Kidney (tissue), 14 donors: ENCODE measurements around the gene SLC10A6. TPM values are rescaled to one million over a fixed set of nuclear protein-coding genes. Genes with fewer than 3 reads are reported as not detected.

Experiments
- DNase-seq, 5 donors: peaks; one replicate each; pipeline ENCODE4 v3.0.0-alpha.2; 2013 to 2020
- FAIRE-seq: peaks from 2 replicates; lab custom pipeline; 2012; peaks lifted over from hg19 to GRCh38; lab: Jason Lieb, UNC
- H3K27ac ChIP-seq, 2 donors: one replicate each; pipeline ENCODE4 v1.7.0; 2013; ENCODE audit warnings: low read depth in 2 of 2, low read length in 2 of 2, inconsistent platforms in 1 of 2
- H3K27me3 ChIP-seq: one replicate; pipeline ENCODE4 v1.7.1; 2013; ENCODE audit warnings: low read length, inconsistent platforms; ENCODE audit not compliant: control insufficient read depth, insufficient read depth
- H3K36me3 ChIP-seq, 3 donors: one replicate each; pipeline versions ENCODE4 v1.7.0 to v1.7.1; 2013; ENCODE audit warnings: low read length in 3 of 3, control low read depth in 1 of 3, inconsistent platforms in 1 of 3; ENCODE audit not compliant: insufficient read depth in 3 of 3, control insufficient read depth in 2 of 3
- H3K4me1 ChIP-seq, 3 donors: one replicate each; pipeline versions ENCODE4 v1.7.0 to v1.7.1; 2013; ENCODE audit warnings: low read length in 3 of 3, inconsistent platforms in 1 of 3, low read depth in 1 of 3; ENCODE audit not compliant: control insufficient read depth in 2 of 3, insufficient read depth in 2 of 3
- H3K4me3 ChIP-seq, 3 donors: one replicate each; pipeline versions ENCODE4 v1.7.0 to v1.8.1; 2013; ENCODE audit warnings: low read length in 3 of 3, control low read depth in 1 of 3, inconsistent platforms in 1 of 3
- H3K9ac ChIP-seq, 3 donors: one replicate each; pipeline versions ENCODE4 v1.7.0 to v1.7.1; 2013; ENCODE audit warnings: low read length in 3 of 3, control low read depth in 1 of 3, inconsistent platforms in 1 of 3
- H3K9me3 ChIP-seq, 3 donors: one replicate each; pipeline versions ENCODE4 v1.7.0 to v1.7.1; 2013; ENCODE audit warnings: low read length in 3 of 3, control low read depth in 1 of 3, inconsistent platforms in 1 of 3; ENCODE audit not compliant: control insufficient read depth in 2 of 3, insufficient read depth in 1 of 3
- CTCF ChIP-seq: IDR thresholded peaks from 3 replicates; pipeline ENCODE4 v1.5.1; 2012; ENCODE audit warnings: mild to moderate bottlenecking, moderate library complexity, borderline replicate concordance; ENCODE audit not compliant: insufficient read depth; ENCODE audit errors: extremely low read depth
- intact Hi-C: fragments of 100-400 bp; cut with DNase I; formaldehyde crosslinking; loops from one replicate; pipeline ENCODE4 v1.11.1; 2022
- polyA plus RNA-seq: library from polyadenylated mRNA; stranded (reverse); fragments of 350-450 nt; fragmentation: Illumina TruSeq; extraction: RNeasy Lipid Tissue Mini Kit (QIAGEN cat#74804); gene quantifications from one replicate; pipeline ENCODE4 v1.2.3, GENCODE V29; 2014; ENCODE audit warnings: low read depth, low replicate concordance; ENCODE audit not compliant: insufficient read depth
- total RNA-seq: library from RNA; stranded (reverse); fragmentation: NEBNext Ultra II Directional; extraction: Animal tissue kit (Norgen Biotek cat#: 25700); gene quantifications from one replicate; pipeline ENCODE4 v1.2.1, GENCODE V29; 2021
- donor health status: control.
- donor health status: control.
- donor health status: control.
- donor health status: control.
- donor health status: control.
- donor health status: DM: yes; HTN: yes; CAD: no.
- donor health status: Normal renal cell carcinoma (clear cell type).

The SLC10A6 gene
- total and polyA plus RNA-seq, 2 donors from 2014 or later: 1.4 TPM; not detected in 1

GRCh38 chr4:86872135-86872534 is 23.0 kb upstream of the SLC10A6 start:
- H3K9me3 ChIP-seq: no peaks in the 10 kb centered on the region
- H3K27me3 ChIP-seq: no peaks in the 10 kb centered on the region
- TF ChIP-seq CTCF: no peak
- no peak for FAIRE-seq
- H3K9ac ChIP-seq: no peak overlapping the region
- H3K27ac ChIP-seq: no peak overlapping the region
- no peaks in the 10 kb centered on the region for H3K4me1 ChIP-seq
- DNase-seq: no peak
- H3K36me3 ChIP-seq: no peaks in the 10 kb centered on the region
- intact Hi-C loops: no loop called here
- no peak overlapping the region for H3K4me3 ChIP-seq

GRCh38 chr4:86870442-86871069 is 21.4 kb upstream of the SLC10A6 start:
- no peak overlapping the region for H3K27ac ChIP-seq
- intact Hi-C loops: no loop called here
- H3K36me3 ChIP-seq: no peaks in the 10 kb centered on the region
- no peak overlapping the region for H3K9ac ChIP-seq
- no peaks in the 10 kb centered on the region for H3K9me3 ChIP-seq
- no peak for TF ChIP-seq CTCF
- no peaks in the 10 kb centered on the region for H3K4me1 ChIP-seq
- H3K27me3 ChIP-seq: no peaks in the 10 kb centered on the region
- DNase-seq (no peak), FAIRE-seq (no peak)
- no peak overlapping the region for H3K4me3 ChIP-seq

GRCh38 chr4:86857341-86858052 is 8.3 kb upstream of the SLC10A6 start:
- TF ChIP-seq CTCF: no peak
- intact Hi-C loops: no loop called here

More at GRCh38 chr4:86857341-86858052, 8.3 kb upstream of the SLC10A6 start:
- no peaks in the 10 kb centered on the region for H3K27me3 ChIP-seq
- DNase-seq (no peak), FAIRE-seq (no peak)
- no peak overlapping the region for H3K27ac ChIP-seq
- H3K4me1 ChIP-seq: no peaks in the 10 kb centered on the region
- no peaks in the 10 kb centered on the region for H3K9me3 ChIP-seq
- no peaks in the 10 kb centered on the region for H3K36me3 ChIP-seq
- H3K9ac ChIP-seq: no peak overlapping the region
- H3K4me3 ChIP-seq: no peak overlapping the region
